Astrocyte of the spinal cord (primary cell): ENCODE measurements around the gene PLCH2.

Source experiments
- DNase-seq: peaks from one replicate; pipeline ENCODE4 v3.0.0; 2011; ENCODE audit warnings: low read depth, low spot score
- H3K4me3 ChIP-seq: 2 replicates; pipeline ENCODE4 v1.5.1; 2011; ENCODE audit warnings: low read depth, mild to moderate bottlenecking, low read length, moderate library complexity
- in situ Hi-C: cut with HindIII; loops from 2 replicates; pipeline ENCODE4 v1.10.0; 2017; ENCODE audit warnings: low sequenced_read_pairs
- TF ChIP-seq, protein P1 (sequence below): IDR thresholded peaks from 2 replicates; pipeline ENCODE4 v1.5.1; 2012; ENCODE audit warnings: low read depth, mild to moderate bottlenecking, low read length, inconsistent platforms

PLCH2 gene

GRCh38 chr1:2497891-2498290 lies 21.8 kb downstream of the PLCH2 start:
- DNase-seq, result no peak
- TF ChIP-seq, protein P1, sequence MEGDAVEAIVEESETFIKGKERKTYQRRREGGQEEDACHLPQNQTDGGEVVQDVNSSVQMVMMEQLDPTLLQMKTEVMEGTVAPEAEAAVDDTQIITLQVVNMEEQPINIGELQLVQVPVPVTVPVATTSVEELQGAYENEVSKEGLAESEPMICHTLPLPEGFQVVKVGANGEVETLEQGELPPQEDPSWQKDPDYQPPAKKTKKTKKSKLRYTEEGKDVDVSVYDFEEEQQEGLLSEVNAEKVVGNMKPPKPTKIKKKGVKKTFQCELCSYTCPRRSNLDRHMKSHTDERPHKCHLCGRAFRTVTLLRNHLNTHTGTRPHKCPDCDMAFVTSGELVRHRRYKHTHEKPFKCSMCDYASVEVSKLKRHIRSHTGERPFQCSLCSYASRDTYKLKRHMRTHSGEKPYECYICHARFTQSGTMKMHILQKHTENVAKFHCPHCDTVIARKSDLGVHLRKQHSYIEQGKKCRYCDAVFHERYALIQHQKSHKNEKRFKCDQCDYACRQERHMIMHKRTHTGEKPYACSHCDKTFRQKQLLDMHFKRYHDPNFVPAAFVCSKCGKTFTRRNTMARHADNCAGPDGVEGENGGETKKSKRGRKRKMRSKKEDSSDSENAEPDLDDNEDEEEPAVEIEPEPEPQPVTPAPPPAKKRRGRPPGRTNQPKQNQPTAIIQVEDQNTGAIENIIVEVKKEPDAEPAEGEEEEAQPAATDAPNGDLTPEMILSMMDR, result no peak
- H3K4me3 ChIP-seq, result no peak overlapping the region
- in situ Hi-C loops, result no loop called here

- no peak overlapping the region for H3K4me3 ChIP-seq
- in situ Hi-C loops, result no loop called here
- DNase-seq, result no peak
- TF ChIP-seq, protein P1, result no peak
Measured at GRCh38 chr1:2498648-2499047, 22.6 kb downstream of the PLCH2 start.

DNA sequence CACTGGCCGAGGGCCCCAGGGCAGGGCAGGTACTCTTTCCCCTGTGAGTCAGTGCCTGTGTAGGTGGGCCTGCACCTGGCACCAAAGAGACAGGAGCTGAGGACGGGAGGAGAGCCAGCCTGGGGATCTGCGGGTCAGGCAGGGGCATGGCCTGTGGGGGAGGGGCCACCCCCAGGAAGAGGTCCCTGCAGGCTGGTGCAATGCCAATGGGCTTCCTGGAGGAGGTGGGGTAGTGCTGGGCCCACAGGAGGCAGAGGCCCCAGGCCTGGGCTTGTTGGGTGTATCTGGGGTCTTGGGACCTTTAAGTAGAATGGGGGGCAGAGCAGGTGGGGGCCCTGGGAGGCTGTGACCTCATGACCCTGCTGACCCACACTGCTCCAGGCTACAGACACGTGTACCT lies 23.2 kb downstream of the PLCH2 start:
- no peak for DNase-seq
- TF ChIP-seq, protein P1, result no peak
- no peak overlapping the region for H3K4me3 ChIP-seq
- in situ Hi-C loops, result no loop called here

GRCh38 chr1:2499986-2500596 lies 24.0 kb downstream of the PLCH2 start:
- TF ChIP-seq, protein P1, result no peak
- in situ Hi-C loops, result no loop called here
- H3K4me3 ChIP-seq, result no peak overlapping the region
- no peak for DNase-seq

GRCh38 chr1:2501041-2501819 lies 25.1 kb downstream of the PLCH2 start:
- no peak overlapping the region for H3K4me3 ChIP-seq
- in situ Hi-C loops, result no loop called here

DNA sequence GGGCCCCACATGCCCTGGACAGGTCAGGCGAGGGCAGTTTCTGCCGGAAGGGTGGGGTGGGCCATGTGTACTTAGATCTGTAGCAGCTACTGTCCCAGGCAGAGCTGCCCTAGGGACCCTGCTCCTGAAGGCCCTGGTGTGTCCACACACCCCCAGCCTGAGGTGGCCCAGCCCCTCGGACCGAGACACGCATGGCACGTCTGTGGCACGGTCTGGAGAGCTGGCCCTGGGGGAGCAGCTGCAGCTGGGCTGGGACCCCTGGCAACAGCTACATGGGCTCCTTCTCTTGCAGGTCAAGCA lies 25.7 kb downstream of the PLCH2 start:
- H3K4me3 ChIP-seq, result no peak overlapping the region

More at GRCh38 chr1:2501041-2501819, 25.1 kb downstream of the PLCH2 start:
- no peak for DNase-seq
- TF ChIP-seq, protein P1, result no peak

More for the DNA sequence above, 25.7 kb downstream of the PLCH2 start:
- TF ChIP-seq, protein P1, result no peak
- DNase-seq, result no peak
- in situ Hi-C loops, result no loop called here
